Measurements from ENCODE around the gene DCST2. TPM values are rescaled to one million over a fixed set of nuclear protein-coding genes. Genes with fewer than 3 reads are reported as not detected.

Gene DCST2
- total and polyA plus RNA-seq, 7 experiments from 2014 or later = 0.22 to 3.3 (median 2.4) TPM; not detected in 2

DNA sequence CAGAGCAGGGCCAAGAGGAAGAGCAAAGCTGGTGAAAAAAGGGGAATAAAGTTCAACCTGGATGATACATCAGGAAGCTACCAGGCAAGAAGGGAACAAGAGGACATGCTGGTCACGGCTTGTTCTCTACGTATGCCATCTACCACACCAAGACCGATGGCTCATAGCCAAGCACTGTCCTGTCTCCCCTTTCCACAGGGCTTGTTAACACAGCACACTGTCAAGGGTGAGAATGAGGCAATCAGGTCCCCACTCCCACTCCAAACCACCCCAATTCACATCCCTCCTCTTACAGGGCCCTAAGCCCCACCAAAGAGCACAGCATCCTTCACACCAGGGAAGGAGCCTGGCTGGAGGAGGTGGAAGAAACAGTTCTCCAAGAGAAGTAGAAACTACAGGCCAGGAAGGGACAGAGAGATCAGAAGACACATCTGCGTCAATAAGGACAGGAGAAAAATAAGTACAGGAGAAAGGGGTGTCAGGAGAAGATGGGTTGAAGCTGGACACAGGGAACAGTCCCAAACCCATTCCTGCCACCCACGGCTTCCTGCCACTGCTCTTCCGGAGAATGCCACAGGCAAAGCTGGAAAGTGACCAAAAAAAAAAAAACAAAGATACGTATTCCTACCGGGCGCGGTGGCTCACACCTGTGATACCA is 62.1 kb downstream of the DCST2 start:
- DNase-seq = no peak
- Histone ChIP-seq H3K36me3 (ENCODE audit: control insufficient read depth in 2 of 3, insufficient read depth in 3 of 3, low read length in 3 of 3) (peaks cover 8 to 48% (median 11%) of the 10 kb centered on the region in 3 experiments), H3K27me3 (ENCODE audit: control insufficient read depth in 2 of 2, insufficient read depth in 2 of 2, low read length in 2 of 2) (no peaks in the 10 kb centered on the region), H3K4me1 (ENCODE audit: control insufficient read depth in 2 of 2, insufficient read depth in 2 of 2, low read length in 2 of 2) (peaks cover 23 to 34% of the 10 kb centered on the region in 2 donors), H3K4me3 (ENCODE audit: low read length) (no peak overlapping the region), H3K27ac (ENCODE audit: low read depth, low read length) (peak overlapping the region; percentile 51), H3K9me3 (ENCODE audit: control insufficient read depth in 2 of 3, low read length in 3 of 3) (no peaks in the 10 kb centered on the region)
- Mint-ChIP-seq H3K4me1 (peaks cover 27 to 48% (median 34%) of the 10 kb centered on the region in 7 donors), H3K27ac (peak overlapping the region in 7 of 9 donors; percentile 38 to 93 (median 78)), H3K36me3 (peaks cover 0 to 15% (median 0%) of the 10 kb centered on the region in 5 donors), H3K9me3 (peaks cover 0 to 2% (median 0%) of the 10 kb centered on the region in 11 donors), H3K4me3 (peak overlapping the region in 9 of 10 donors; percentile 37 to 71 (median 55)), H3K27me3 (no peaks in the 10 kb centered on the region)
- intact Hi-C loops (cut with micrococcal nuclease) = loop anchor here in 1 of 2 donors (10.0 kb wide), 1 partner anchor 353 kb away; the partner anchor contains the start of gene RUSC1
- POLR2A ChIA-PET = interaction anchor here (0.9 to 11.7 kb wide), 6 partner anchors 10 to 46 kb away, joined by 3 to 160 read pairs (median 4); partner anchors contain the start of genes FLAD1, PBXIP1 and PYGO2
- ATAC-seq = no peak
- CTCF ChIA-PET = interaction anchor here (0.5 to 10.5 kb wide), 7 partner anchors 11 to 85 kb away, joined by 4 to 94 read pairs (median 5); partner anchors contain the start of gene FLAD1

DNA sequence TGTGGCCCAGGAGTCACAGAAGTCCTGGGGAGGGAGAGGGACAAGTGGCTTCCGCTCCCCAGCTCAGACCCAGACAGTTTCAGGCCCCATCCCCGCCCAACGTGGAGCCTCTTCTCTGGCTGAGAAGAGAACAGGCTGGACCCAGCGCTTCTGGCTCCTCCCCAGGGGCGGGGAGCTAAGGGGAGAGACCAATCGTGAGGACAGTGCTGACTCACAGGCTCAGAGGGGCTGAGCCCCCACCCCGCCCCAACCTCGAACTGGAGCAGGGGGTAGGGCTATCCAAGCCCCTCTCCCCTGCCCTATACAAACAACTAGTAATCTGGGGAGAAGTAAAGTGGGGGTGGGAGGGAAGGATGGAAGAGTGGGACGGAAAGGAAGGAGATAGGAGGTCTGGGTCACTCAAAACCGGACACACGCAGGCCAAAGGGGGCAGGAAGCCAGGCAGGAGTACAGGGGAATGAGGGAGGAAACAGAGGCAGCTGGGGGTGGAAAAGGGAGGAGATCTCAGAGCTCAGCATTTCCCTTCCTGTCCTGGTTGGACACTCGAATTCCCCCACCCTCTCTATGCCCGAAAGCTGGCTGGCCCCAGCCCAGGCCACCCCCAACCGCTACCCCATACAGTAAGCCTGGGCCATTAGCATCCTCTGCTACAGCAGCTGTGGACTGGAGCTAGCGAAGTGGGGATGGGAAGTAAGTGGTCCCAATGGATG is 62.8 kb downstream of the DCST2 start, which contains the start of gene SHC1:
TSS of gene SHC1 (minus strand) at position 117 of the 710 bp plus-strand sequence. CDS start 221 bp downstream, outside the sequence.
- H3K27ac Mint-ChIP-seq = peak within 1 kb of the TSS; percentile 51 to 93 (median 82)
- Histone ChIP-seq H3K36me3 (ENCODE audit: control insufficient read depth in 2 of 3, insufficient read depth in 3 of 3, low read length in 3 of 3) (peaks cover 11 to 54% (median 15%) of the 10 kb centered on the region in 3 experiments), H3K4me1 (ENCODE audit: control insufficient read depth in 2 of 2, insufficient read depth in 2 of 2, low read length in 2 of 2) (peaks cover 20 to 27% of the 10 kb centered on the region in 2 donors), H3K9me3 (ENCODE audit: control insufficient read depth in 2 of 3, low read length in 3 of 3) (no peaks in the 10 kb centered on the region), H3K27me3 (ENCODE audit: control insufficient read depth in 2 of 2, insufficient read depth in 2 of 2, low read length in 2 of 2) (no peaks in the 10 kb centered on the region), H3K4me3 (ENCODE audit: low read length) (no peak within 1 kb of the TSS), H3K27ac (ENCODE audit: low read depth, low read length) (peak within 1 kb of the TSS; percentile 51)
- DNase-seq (peak in 1 of 9 donors; percentile 52), ATAC-seq (no peak)
- H3K27me3 Mint-ChIP-seq = no peaks in the 10 kb centered on the region
- H3K9me3 Mint-ChIP-seq = peaks cover 0 to 2% (median 0%) of the 10 kb centered on the region in 11 donors
- H3K4me1 Mint-ChIP-seq = peaks cover 27 to 48% (median 34%) of the 10 kb centered on the region in 7 donors
- CTCF ChIA-PET = interaction anchor here (0.5 to 10.5 kb wide), 5 partner anchors 12 to 63 kb away, joined by 3 to 94 read pairs (median 5); partner anchors contain the start of gene FLAD1
- H3K36me3 Mint-ChIP-seq = peaks cover 0 to 15% (median 0%) of the 10 kb centered on the region in 5 donors
- POLR2A ChIA-PET = interaction anchor here (0.9 to 11.7 kb wide), 9 partner anchors 10 to 73 kb away, joined by 3 to 160 read pairs (median 4); partner anchors contain the start of genes FLAD1, PBXIP1 and PYGO2
- intact Hi-C loops (cut with micrococcal nuclease) = loop anchor here in 1 of 2 donors (10.0 kb wide), 1 partner anchor 354 kb away; the partner anchor contains the start of gene RUSC1
- peak within 1 kb of the TSS; percentile 37 to 71 (median 54) for H3K4me3 Mint-ChIP-seq

DNA sequence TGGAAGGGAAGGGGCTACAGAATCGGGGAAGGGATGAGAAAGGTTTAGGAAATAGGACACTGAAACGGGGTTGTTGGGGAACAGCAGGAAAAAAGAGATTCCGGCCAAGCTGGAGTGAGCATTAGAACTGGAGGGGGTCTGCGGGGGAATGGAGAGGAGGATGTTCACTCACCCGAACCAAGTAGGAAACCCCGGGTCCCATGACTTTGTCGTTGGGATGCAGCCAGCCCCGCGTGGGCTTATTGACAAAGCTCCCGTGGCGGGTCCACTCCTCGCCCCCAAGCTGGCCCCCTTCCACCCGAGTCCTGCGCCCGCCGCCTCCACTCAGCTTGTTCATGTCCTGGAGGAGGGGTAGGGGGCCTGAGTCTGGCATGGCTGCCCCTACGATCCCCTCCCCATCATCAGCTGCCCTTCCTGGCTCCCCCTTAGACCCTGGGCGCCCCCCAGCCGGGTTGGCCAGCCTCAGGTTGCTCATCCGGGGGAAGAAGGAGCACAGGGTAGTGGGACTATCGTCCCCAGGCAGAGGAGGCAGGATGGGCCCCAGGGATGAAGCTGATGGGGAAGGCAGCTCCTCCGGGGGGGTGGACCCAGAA is 63.6 kb downstream of the DCST2 start:
- Histone ChIP-seq H3K27me3 (ENCODE audit: control insufficient read depth in 2 of 2, insufficient read depth in 2 of 2, low read length in 2 of 2) (no peaks in the 10 kb centered on the region), H3K27ac (ENCODE audit: low read depth, low read length) (peak overlapping the region; percentile 51), H3K36me3 (ENCODE audit: control insufficient read depth in 2 of 3, insufficient read depth in 3 of 3, low read length in 3 of 3) (peaks cover 11 to 63% (median 19%) of the 10 kb centered on the region in 3 experiments), H3K9me3 (ENCODE audit: control insufficient read depth in 2 of 3, low read length in 3 of 3) (no peaks in the 10 kb centered on the region), H3K4me1 (ENCODE audit: control insufficient read depth in 2 of 2, insufficient read depth in 2 of 2, low read length in 2 of 2) (peaks cover 20 to 26% of the 10 kb centered on the region in 2 donors), H3K4me3 (ENCODE audit: low read length) (no peak overlapping the region)
- H3K9me3 Mint-ChIP-seq = peaks cover 0 to 2% (median 0%) of the 10 kb centered on the region in 11 donors
- H3K27me3 Mint-ChIP-seq = no peaks in the 10 kb centered on the region
- H3K4me1 Mint-ChIP-seq = peaks cover 27 to 48% (median 34%) of the 10 kb centered on the region in 7 donors
- intact Hi-C loops (cut with micrococcal nuclease) = loop anchor here in 1 of 2 donors (10.0 kb wide), 1 partner anchor 355 kb away; the partner anchor contains the start of gene RUSC1
- peak overlapping the region in 1 of 10 donors; percentile 48 for H3K4me3 Mint-ChIP-seq
- peaks cover 0 to 15% (median 0%) of the 10 kb centered on the region in 5 donors for H3K36me3 Mint-ChIP-seq
- no peak for ATAC-seq
- no peak for DNase-seq
- peak overlapping the region in 8 of 9 donors; percentile 8 to 86 (median 67) for H3K27ac Mint-ChIP-seq
- ChIA-PET POLR2A (interaction anchor here (0.9 to 11.7 kb wide), 7 partner anchors 10 to 74 kb away, joined by 3 to 160 read pairs (median 3); partner anchors contain the start of genes FLAD1, PBXIP1 and PYGO2), CTCF (interaction anchor here (1.1 to 10.5 kb wide), 4 partner anchors 13 to 45 kb away, joined by 3 to 94 read pairs (median 6); partner anchors contain the start of gene FLAD1)

DNA sequence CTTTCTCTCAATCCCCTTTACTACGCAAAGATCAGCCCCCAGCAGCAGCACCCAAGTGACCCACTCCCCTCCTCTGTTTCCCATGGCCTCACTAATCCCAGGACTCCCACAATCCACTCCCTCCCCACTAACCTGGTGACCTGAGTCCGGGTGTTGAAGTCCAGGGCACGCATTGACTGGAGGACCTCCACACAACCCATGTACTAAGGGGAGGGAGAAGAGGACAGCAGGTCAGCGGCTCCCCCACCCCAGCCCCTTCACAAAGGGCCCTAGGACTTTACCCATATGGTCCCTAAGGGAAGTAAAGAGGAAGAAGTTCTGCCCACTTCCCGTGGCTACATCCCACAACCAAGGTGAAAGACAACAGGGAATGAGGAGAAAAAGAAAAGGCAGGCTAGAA is 64.3 kb downstream of the DCST2 start:
- H3K4me3 Mint-ChIP-seq = peak overlapping the region in 2 of 10 donors; percentile 43 to 48
- peak overlapping the region; percentile 51 for H3K27ac ChIP-seq (ENCODE audit: low read depth, low read length)
- intact Hi-C loops (cut with micrococcal nuclease) = no loop called here
- no peak for DNase-seq
- peak overlapping the region; percentile 8 to 86 (median 60) for H3K27ac Mint-ChIP-seq
- H3K4me3 ChIP-seq (ENCODE audit: low read length) = no peak overlapping the region
- peaks cover 0 to 2% (median 0%) of the 10 kb centered on the region in 11 donors for H3K9me3 Mint-ChIP-seq
- ATAC-seq = no peak
- no peaks in the 10 kb centered on the region for H3K27me3 ChIP-seq (ENCODE audit: control insufficient read depth in 2 of 2, insufficient read depth in 2 of 2, low read length in 2 of 2)
- H3K36me3 Mint-ChIP-seq = peaks cover 0 to 15% (median 0%) of the 10 kb centered on the region in 5 donors
- ChIA-PET POLR2A (interaction anchor here (11.7 kb wide), 1 partner anchor 9 kb away, joined by 160 read pairs; the partner anchor contains the start of genes PBXIP1 and PYGO2), CTCF (interaction anchor here (1.1 to 1.8 kb wide), 2 partner anchors 25 to 30 kb away, joined by 3 to 6 read pairs; no protein-coding TSS in a partner anchor)
- H3K36me3 ChIP-seq (ENCODE audit: control insufficient read depth in 2 of 3, insufficient read depth in 3 of 3, low read length in 3 of 3) = peaks cover 11 to 70% (median 19%) of the 10 kb centered on the region in 3 experiments
- H3K4me1 Mint-ChIP-seq = peaks cover 27 to 52% (median 34%) of the 10 kb centered on the region in 7 donors
- H3K9me3 ChIP-seq (ENCODE audit: control insufficient read depth in 2 of 3, low read length in 3 of 3) = no peaks in the 10 kb centered on the region
- H3K27me3 Mint-ChIP-seq = no peaks in the 10 kb centered on the region
- peaks cover 20 to 26% of the 10 kb centered on the region in 2 donors for H3K4me1 ChIP-seq (ENCODE audit: control insufficient read depth in 2 of 2, insufficient read depth in 2 of 2, low read length in 2 of 2)

DNA sequence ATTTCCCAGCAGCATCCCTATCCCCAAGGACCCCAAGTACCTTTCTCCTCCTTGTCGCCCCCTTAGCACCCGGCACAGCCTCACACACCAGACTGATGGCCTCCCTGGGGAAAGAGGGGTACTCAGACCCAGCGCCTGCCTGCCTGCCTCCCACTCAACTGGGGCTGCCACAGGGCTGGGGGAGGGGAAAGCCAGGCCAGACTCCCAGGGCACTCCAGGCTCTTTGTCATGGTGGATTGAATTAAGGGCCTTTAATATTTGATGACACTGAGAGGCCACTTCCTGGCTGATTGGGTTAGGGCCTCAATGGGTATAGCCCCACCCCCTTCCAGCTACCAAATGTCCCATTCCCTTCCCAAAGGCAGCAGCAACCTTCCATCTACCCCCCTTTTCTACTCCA is 64.8 kb downstream of the DCST2 start:
- peaks cover 20 to 26% of the 10 kb centered on the region in 2 donors for H3K4me1 ChIP-seq (ENCODE audit: control insufficient read depth in 2 of 2, insufficient read depth in 2 of 2, low read length in 2 of 2)
- H3K27me3 Mint-ChIP-seq = no peaks in the 10 kb centered on the region
- no peak overlapping the region for H3K4me3 Mint-ChIP-seq
- no peaks in the 10 kb centered on the region for H3K9me3 ChIP-seq (ENCODE audit: control insufficient read depth in 2 of 3, low read length in 3 of 3)
- H3K9me3 Mint-ChIP-seq = peaks cover 0 to 2% (median 0%) of the 10 kb centered on the region in 11 donors
- CTCF ChIA-PET = no interaction called here
- ATAC-seq (no peak), DNase-seq (no peak)
- H3K4me1 Mint-ChIP-seq = peaks cover 30 to 55% (median 37%) of the 10 kb centered on the region in 7 donors
- POLR2A ChIA-PET = interaction anchor here (11.7 kb wide), 1 partner anchor 8 kb away, joined by 160 read pairs; the partner anchor contains the start of genes PBXIP1 and PYGO2
- no peak overlapping the region for H3K4me3 ChIP-seq (ENCODE audit: low read length)
- H3K27ac Mint-ChIP-seq = peak overlapping the region in 8 of 9 donors; percentile 36 to 86 (median 66)
- peaks cover 0 to 18% (median 2%) of the 10 kb centered on the region in 5 donors for H3K36me3 Mint-ChIP-seq
- H3K36me3 ChIP-seq (ENCODE audit: control insufficient read depth in 2 of 3, insufficient read depth in 3 of 3, low read length in 3 of 3) = peaks cover 13 to 75% (median 19%) of the 10 kb centered on the region in 3 experiments
- H3K27me3 ChIP-seq (ENCODE audit: control insufficient read depth in 2 of 2, insufficient read depth in 2 of 2, low read length in 2 of 2) = no peaks in the 10 kb centered on the region
- intact Hi-C loops (cut with micrococcal nuclease) = no loop called here
- H3K27ac ChIP-seq (ENCODE audit: low read depth, low read length) = peak overlapping the region; percentile 51

Measured in naive thymus-derived CD4-positive, alpha-beta T cell (primary cell).